ENCODE results near the gene RIMBP3C. TPM values are rescaled to one million over a fixed set of nuclear protein-coding genes. Genes with fewer than 3 reads are reported as not detected.
A peak's percentile ranks its signal among the peaks of the same experiment; 100 is the strongest.
"Not testable (repeated sequence)": the region's sequence is repeated elsewhere in the genome, so short reads cannot be mapped to it uniquely, and the experiment has no call there.

Gene RIMBP3C
- total RNA-seq, 1 donor from 2014 or later = 0.22 TPM

DNA sequence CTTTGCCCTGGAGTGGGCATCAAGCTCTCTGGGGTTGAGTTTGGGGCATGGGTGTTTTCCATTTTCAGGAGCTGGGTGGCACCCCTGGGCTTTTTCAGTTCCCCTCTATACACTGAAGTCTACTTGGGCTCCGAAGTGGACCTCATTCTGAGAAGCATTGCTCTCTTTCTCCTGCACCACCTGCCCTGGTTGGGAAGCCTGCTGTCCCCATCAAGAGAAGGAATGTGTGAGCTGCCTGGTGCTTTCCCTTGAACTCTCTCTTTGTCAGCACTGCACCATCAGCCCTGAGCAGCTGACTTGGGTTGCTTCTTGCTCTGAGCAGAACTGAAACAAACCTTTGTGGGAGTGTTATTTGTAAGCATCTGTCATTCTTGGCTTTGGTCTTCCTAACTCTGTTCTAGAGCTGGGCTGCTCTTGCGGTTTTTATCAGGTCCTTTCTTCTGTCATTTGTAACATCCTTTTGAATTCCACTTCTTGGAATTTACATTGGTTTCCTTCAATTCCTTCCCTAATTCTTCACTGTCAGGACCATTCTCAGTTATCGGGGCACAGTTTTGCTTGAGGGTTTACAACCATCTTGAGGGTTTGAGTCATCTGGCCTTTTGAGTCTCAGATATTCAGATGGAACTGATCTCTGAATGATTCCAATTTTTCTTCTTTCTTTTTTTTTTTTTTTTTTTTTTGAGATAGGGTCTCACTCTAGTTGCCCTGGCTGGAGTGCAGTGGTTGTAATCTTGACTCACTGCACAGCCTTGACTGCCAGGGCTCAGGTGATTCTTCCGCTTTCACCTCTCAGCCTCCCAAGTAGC is 36.7 kb upstream of the RIMBP3C start:
- no peaks in the 10 kb centered on the region for H3K9me3 Mint-ChIP-seq (ENCODE audit: low read depth)
- DNase-seq (ENCODE audit: low spot score) = no peak
- TF ChIP-seq, protein P1, sequence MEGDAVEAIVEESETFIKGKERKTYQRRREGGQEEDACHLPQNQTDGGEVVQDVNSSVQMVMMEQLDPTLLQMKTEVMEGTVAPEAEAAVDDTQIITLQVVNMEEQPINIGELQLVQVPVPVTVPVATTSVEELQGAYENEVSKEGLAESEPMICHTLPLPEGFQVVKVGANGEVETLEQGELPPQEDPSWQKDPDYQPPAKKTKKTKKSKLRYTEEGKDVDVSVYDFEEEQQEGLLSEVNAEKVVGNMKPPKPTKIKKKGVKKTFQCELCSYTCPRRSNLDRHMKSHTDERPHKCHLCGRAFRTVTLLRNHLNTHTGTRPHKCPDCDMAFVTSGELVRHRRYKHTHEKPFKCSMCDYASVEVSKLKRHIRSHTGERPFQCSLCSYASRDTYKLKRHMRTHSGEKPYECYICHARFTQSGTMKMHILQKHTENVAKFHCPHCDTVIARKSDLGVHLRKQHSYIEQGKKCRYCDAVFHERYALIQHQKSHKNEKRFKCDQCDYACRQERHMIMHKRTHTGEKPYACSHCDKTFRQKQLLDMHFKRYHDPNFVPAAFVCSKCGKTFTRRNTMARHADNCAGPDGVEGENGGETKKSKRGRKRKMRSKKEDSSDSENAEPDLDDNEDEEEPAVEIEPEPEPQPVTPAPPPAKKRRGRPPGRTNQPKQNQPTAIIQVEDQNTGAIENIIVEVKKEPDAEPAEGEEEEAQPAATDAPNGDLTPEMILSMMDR (IDR thresholded peaks at IDR 0.05) = no peak
- no peak overlapping the region for H3K4me3 Mint-ChIP-seq (ENCODE audit: unreplicated experiment)
- H3K36me3 Mint-ChIP-seq (ENCODE audit: low read depth) = peaks cover 2% of the 10 kb centered on the region
- H3K27ac Mint-ChIP-seq (ENCODE audit: unreplicated experiment) = no peak overlapping the region
- no peaks in the 10 kb centered on the region for H3K27me3 Mint-ChIP-seq (ENCODE audit: low read depth)
- H3K4me1 Mint-ChIP-seq (ENCODE audit: low read depth) = peaks cover 40% of the 10 kb centered on the region

DNA sequence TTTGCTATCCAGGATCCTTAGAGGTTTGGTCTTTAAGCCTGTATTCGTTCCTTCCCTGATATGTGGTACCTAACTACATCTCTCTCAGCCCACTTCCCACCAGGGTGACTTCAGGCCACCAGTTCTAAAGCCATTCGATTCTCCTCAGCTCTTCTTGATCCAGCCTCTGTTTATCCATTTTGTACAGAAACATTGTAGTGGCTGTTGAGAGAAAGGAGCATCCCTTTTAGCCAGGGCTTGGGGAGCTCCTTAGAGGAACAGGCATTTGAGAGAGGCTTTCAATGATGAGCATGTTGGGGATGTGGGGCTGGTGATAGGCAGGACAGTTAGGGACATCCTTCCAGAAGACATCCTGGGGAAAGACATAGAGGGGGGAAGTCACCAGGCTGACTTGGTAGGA is 34.1 kb upstream of the RIMBP3C start:
- no peaks in the 10 kb centered on the region for H3K9me3 Mint-ChIP-seq (ENCODE audit: low read depth)
- H3K4me3 Mint-ChIP-seq (ENCODE audit: unreplicated experiment) = no peak overlapping the region
- H3K4me1 Mint-ChIP-seq (ENCODE audit: low read depth) = peaks cover 30% of the 10 kb centered on the region
- TF ChIP-seq, protein P1 (IDR thresholded peaks at IDR 0.05) = no peak
- H3K27me3 Mint-ChIP-seq (ENCODE audit: low read depth) = no peaks in the 10 kb centered on the region
- H3K27ac Mint-ChIP-seq (ENCODE audit: unreplicated experiment) = no peak overlapping the region
- H3K36me3 Mint-ChIP-seq (ENCODE audit: low read depth) = peaks cover 2% of the 10 kb centered on the region
- no peak for DNase-seq (ENCODE audit: low spot score)

DNA sequence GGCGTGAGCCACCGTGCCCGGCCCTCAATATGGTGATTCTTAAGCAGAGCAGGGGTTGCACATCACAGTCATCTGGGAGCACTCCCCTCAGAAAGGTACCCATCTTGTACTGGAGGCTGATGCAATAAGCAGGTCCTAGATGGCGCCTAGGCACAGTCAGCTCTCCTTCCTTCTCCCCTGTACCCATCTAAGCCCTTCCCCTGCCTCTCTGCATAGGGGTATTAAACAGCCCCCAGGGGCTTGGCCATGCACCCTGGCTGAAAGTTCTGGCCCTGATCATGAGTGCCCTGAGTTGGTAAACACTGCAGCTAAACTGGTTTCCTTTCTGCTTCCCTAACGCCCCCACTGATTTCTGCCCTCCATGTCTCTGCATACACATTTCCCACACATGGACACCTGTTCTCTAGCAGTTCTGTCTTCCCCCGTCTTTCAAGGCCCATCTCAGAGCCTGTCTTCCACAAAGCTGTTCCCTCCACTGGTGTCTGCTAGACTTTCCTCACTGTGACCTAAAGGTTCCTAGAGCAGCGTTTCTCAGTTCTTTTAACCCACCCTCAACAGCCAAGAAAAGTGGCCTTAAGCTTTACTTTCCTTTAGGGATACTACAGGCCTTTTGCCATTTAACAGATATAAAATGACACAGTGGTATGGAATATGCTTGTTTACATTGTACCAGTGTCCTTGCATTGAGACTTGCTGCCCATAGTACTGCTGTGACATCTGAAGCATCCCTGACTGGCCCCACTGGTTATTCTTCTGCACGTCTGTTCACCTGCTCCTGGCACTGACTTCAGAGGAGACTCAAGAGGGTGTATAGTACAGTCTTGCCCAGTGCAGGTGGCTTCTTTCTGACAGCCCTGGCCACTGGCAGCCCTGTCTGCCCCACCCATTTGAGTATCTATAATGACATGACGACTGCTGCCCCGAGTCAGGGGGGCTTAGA is 31.8 kb upstream of the RIMBP3C start:
- Mint-ChIP-seq H3K27ac (ENCODE audit: unreplicated experiment) (peak overlapping the region; percentile 61), H3K27me3 (ENCODE audit: low read depth) (no peaks in the 10 kb centered on the region), H3K36me3 (ENCODE audit: low read depth) (peaks cover 2% of the 10 kb centered on the region), H3K4me3 (ENCODE audit: unreplicated experiment) (no peak overlapping the region), H3K4me1 (ENCODE audit: low read depth) (peaks cover 26% of the 10 kb centered on the region), H3K9me3 (ENCODE audit: low read depth) (no peaks in the 10 kb centered on the region)
- TF ChIP-seq, protein P1 (IDR thresholded peaks at IDR 0.05) = no peak
- DNase-seq (ENCODE audit: low spot score) = no peak

DNA sequence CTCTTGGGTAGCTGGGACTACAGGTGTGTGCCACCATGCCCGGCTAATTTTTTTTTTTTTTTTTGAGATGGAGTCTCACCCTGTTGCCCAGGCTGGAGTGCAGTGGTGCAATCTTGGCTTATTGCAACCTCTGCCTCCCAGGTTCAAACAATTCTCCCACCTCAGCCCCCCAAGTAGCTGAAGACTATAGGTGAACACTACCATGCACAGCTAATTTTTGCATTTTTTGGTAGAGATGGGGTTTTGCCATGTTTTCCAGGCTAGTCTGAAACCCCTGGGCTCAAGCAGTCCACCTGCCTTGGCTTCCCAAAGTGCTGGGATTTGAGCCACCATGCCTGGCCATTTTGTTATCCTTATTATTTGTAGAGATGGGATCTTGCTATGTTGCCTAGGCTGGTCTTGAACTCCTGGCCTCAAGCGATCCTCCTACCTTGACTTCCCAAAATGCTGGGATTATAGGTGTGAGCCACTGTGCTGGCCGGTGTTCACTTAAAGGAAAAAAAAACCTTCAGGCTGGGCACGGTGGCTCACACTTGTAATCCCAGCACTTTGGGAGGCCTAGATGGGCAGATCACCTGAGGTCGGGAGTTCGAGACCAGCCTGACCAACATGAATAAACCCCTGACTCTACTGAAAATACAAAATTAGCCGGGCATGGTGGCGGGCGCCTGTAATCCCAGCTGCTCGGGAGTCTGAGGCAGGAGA is 29.9 kb upstream of the RIMBP3C start:
- H3K9me3 Mint-ChIP-seq (ENCODE audit: low read depth); H3K36me3 Mint-ChIP-seq (ENCODE audit: low read depth); DNase-seq (ENCODE audit: low spot score); H3K27ac Mint-ChIP-seq (ENCODE audit: unreplicated experiment); H3K4me3 Mint-ChIP-seq (ENCODE audit: unreplicated experiment); H3K27me3 Mint-ChIP-seq (ENCODE audit: low read depth): not testable (repeated sequence)
- H3K4me1 Mint-ChIP-seq (ENCODE audit: low read depth) = peaks cover 33% of the 10 kb centered on the region

DNA sequence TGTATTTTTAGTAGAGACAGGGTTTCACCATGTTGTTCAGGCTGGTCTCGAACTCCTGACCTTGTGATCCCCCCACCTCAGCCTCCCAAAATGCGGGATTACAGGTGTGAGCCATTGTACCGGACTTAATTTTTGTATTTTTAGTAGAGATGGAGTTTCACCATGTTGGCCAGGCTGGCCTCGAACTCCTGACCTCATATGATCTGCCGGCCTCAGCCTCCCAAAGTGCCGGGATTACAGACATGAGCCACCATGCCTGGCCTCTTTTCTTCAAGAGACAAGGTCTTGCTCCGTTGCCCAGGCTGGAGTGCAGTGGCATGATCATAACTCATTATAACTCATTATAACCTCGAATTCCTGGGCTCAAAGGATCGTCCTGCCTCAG is 29.4 kb upstream of the RIMBP3C start:
- not testable (repeated sequence) for H3K36me3 Mint-ChIP-seq (ENCODE audit: low read depth); H3K4me3 Mint-ChIP-seq (ENCODE audit: unreplicated experiment); H3K9me3 Mint-ChIP-seq (ENCODE audit: low read depth); H3K27ac Mint-ChIP-seq (ENCODE audit: unreplicated experiment); DNase-seq (ENCODE audit: low spot score); H3K27me3 Mint-ChIP-seq (ENCODE audit: low read depth)
- H3K4me1 Mint-ChIP-seq (ENCODE audit: low read depth) = peaks cover 31% of the 10 kb centered on the region

DNA sequence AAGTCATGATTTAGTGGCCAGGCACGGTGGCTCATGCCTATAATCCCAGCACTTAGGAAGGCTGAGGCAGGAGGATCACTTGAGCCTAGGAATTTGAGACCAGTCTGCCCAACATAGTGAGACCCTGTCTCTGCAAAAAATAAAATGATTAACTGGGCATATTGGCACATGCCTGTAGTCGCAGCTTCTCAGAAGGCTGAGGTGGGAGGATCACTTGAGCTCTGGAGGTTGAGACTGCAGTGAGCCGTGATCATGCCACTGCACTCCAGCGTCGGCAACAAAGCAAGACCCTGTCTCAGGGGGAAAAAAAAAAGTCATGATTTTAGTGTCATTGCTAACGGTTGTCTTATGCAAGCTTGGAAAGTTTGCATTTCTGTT is 28.2 kb upstream of the RIMBP3C start:
- TF ChIP-seq, protein P1 (IDR thresholded peaks at IDR 0.05) = no peak
- H3K27ac Mint-ChIP-seq (ENCODE audit: unreplicated experiment) = no peak overlapping the region
- H3K9me3 Mint-ChIP-seq (ENCODE audit: low read depth) = no peaks in the 10 kb centered on the region
- no peaks in the 10 kb centered on the region for H3K36me3 Mint-ChIP-seq (ENCODE audit: low read depth)
- H3K4me1 Mint-ChIP-seq (ENCODE audit: low read depth) = peaks cover 33% of the 10 kb centered on the region
- no peak for DNase-seq (ENCODE audit: low spot score)
- H3K4me3 Mint-ChIP-seq (ENCODE audit: unreplicated experiment) = no peak overlapping the region
- no peaks in the 10 kb centered on the region for H3K27me3 Mint-ChIP-seq (ENCODE audit: low read depth)

All from chondrocyte (in vitro differentiated cells).